Dermis microvascular lymphatic vessel endothelial cell (primary cell): ENCODE measurements around the gene ASNSD1. TPM values are rescaled to one million over a fixed set of nuclear protein-coding genes. Genes with fewer than 3 reads are reported as not detected.
"Not testable (repeated sequence)": the region's sequence is repeated elsewhere in the genome, so short reads cannot be mapped to it uniquely, and the experiment has no call there.

Experiments used
- DNase-seq, 2 donors: peaks; one replicate each; pipeline versions ENCODE4 v3.0.0 to v3.0.0-alpha.2; 2010; ENCODE audit warnings: low read depth in 2 of 2
- total RNA-seq: library from RNA; depleted of rRNA; stranded (reverse); fragments of >200 nt; gene quantifications from 2 replicates; pipeline ENCODE4 v1.2.1, GENCODE V29; 2014

Gene ASNSD1
- total RNA-seq, 1 donor from 2014 or later, result 47.1 TPM

- no peak for DNase-seq
Measured at GRCh38 chr2:189646521-189646920, 14.7 kb upstream of the ASNSD1 start.

DNA sequence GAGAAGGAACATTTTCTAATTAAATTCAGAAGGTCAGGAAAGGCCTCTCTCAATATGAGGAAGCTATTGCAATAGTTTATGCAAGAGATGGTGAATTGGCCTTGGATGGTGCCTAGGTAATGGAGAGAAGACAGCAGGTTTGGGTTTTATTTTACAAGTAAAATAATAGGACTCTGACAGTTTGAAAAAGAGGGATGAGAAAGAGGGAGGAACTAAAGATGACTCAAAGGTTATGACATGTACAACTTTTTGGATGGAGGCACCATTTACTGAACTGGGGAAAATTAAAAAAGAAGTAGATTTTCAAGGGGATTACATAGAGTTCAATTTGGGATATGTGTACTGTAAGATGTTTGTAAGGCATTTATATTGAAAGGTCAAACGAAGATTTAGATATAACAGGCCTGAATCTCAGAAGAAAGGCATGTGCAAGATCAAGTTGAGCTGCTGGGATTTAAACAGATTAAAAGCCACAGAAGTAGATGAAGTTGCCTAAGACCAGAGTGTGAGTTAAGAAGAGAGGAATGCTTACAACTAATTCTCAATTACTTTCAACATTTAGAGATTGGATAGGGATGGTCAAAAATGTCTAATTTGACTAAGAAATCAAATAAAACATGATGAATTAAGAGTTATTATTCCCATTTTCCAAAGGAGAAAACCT lies 12.3 kb upstream of the ASNSD1 start:
- DNase-seq, result no peak

DNA sequence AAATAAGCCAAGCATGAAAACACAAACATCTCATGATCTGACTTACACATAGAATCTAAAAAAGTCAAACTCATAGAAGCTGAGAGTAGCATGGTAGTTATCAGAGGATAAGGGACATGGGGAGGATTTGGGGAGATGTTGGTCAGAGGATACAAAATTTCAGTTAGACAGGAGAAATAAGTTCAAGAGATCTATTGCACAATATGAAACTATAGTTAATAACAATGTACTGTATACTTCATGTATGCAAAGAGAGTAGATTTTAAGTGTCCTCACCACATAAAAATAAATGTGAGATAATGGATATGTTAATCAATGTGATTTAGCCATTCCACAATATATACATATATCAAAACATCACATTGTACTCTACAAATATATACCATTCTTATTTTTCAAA lies 10.0 kb upstream of the ASNSD1 start:
- DNase-seq, result no peak

DNA sequence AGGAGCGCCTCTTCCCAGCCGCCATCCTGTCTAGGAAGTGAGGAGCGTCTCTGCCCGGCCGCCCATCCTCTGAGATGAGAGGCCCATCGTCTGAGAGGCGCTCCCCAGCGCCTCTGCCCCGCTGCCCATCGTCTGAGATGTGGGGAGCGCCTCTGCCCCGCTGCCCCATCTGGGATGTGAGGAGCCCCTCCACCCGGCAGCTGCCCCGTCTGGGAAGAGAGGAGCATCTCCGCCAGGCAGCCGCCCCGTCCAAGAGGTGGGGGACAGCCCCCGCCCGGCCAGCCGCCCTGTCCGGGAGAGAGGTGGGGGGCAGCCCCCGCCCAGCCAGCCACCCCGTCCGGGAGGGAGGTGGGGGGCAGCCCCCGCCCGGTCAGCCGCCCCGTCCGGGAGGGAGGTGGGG lies 7.8 kb upstream of the ASNSD1 start:
- DNase-seq, result not testable (repeated sequence)

GRCh38 chr2:189654641-189655040 lies 6.6 kb upstream of the ASNSD1 start:
- DNase-seq, result no peak

- DNase-seq, result no peak
Measured at GRCh38 chr2:189657867-189658266, 3.4 kb upstream of the ASNSD1 start.

DNA sequence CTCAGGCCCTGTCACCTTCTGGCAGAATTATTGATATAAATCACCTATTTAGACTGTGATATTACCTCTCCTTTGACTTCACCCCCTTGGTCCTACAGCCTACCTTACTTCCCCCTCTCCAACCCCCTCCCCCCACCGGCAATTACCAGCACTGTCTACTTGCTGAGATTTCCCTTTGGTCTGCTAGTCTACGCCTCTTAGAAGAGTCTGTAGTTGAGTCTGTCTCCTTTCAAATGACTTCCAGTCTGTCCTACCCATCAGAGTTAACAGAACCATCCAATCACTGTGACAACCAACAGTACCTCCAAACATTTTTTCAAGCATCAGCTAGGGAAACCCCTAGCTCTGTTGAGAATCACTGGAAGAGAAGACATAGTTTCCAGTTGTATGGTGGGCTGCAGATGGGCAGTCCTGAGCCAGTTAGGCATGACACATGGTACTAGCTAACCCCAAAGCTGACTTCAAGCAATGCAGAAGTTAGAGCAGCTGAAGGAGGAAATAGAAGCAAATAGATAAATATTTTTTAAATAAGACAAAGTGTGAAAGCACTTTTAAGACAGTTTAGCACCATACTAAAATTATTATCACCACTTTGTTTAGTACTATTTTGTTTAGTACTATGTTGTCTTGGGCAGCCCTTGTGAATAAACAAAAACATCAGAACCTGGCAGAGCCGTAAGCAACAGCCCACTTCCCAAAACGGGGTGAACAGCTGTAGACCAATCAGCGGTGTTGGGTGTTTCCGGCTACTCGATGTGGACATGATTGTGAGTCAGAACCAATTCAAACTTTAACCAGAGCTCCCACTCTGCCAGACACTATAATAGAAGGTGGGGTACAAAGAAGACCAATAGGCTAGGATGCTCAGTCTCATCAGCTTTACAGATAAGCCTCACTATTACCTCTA lies 2.7 kb upstream of the ASNSD1 start:
- DNase-seq, result no peak

DNA sequence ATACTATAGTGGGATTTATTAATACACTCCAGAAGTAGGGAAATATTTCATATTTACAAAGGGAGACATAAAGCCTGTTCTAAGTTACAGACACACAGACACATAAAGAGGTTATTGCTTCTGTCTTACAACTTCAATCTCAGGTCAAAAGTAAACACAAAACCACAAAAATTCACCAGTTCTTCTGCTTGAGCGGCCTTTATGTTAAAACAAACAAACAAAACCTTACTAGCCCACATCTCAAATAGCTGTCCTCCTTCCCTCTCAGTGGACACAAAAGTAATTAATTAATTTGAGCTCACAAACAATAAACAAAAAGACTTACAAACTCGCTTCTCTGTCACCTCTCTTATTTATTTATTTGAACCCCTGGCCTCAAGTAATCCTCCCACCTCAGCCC lies 1.5 kb upstream of the ASNSD1 start:
- no peak for DNase-seq

DNA sequence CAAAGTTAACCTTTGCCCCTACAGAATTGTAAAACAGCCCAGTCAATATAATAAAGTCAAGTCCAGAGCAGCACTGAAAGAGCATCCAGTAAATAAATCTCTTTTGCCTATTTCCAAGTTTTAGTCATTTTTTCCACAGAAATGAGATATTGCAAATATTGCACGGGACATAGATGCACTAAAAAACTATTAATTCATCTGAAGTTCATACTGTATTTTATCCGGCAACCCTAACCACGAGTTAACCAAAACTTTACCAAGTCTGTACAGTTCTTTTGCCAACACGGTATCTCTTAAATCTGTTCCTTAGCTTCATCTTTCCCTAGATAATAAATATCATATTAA lies 484 bp upstream of the ASNSD1 start:
- no peak for DNase-seq

GRCh38 chr2:189661957-189662321 lies 680 bp downstream of the ASNSD1 start:
- DNase-seq, result peak in 1 of 2 donors; percentile 15

DNA sequence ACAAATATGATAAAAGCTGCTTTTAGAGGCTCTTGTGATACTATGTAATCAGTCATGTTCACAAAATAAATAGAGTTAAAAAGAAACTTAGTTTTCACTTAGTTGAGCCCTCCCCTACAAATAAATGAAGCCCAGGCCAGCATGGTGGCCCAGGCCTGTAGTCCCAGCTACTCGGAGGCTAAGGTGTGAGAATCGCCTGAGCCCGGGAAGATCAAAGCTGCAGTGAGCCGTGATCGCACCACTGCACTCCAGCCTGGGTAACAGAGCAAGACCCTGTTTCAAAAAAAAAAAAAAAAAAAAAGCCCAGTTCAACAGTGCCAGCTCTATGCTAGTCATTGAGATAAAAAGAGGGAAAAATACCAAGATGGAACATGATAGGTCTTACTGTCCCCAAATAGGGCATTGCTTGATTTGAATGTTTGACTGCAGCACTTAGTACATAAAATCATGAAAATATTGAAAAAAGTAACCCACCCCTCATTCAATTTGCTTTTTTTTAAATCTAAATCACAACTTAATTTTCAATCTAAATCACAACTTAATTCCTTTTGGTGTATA lies 1.5 kb downstream of the ASNSD1 start:
- no peak for DNase-seq

DNA sequence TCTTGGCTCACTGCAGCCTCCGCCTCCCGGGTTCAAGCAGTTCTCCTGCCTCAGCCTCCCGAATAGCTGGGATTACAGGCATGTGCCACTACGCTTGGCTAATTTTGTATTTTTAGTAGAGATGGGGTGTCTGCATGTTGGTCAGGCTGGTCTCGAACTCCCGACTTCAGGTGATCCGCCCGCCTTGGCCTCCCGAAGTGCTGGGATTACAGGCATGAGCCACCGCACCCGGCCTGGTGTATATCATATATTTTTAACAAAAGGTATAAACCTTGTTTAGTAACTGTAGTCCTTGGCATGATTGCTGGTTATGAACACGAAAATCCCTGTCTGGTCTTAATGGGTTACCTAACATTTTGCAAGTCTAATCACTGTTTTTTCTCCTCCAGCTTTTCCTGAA lies 2.1 kb downstream of the ASNSD1 start:
- not testable (repeated sequence) for DNase-seq

- no peak for DNase-seq
Measured at GRCh38 chr2:189669913-189670312, 8.7 kb downstream of the ASNSD1 start.

DNA sequence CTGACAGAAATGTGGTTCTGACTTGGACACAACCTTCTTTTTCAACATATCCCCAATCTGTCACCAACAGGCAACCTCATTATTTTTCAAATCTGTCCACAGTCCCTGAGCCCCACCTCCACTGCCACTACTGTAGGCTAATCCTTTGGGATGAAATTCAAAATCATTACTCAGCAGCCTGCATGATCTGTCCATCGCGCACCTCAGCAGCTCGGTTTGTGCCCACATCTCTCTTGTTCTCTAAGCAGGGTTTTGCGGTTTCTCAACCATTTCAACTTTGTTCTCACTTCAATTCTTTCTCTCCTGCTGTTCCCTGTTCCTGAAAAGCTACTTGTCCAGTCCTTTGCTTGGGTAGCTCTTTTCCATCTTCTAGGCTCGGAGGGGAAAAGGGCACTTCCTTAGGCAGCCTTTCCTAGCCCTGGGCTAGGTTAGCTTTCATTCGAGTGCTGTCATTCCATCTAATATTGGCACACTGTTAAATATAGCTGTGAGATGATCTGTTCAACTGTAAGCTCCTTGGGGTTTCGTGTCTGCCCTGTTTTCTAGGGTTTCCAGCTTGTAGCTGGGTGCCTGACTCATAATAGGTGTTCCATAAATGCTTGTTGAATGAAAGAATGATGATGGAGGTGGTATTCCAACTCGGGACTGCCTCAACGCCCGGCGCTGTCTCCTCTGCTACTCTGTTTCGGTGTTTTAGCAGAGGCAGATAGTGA lies 12.6 kb downstream of the ASNSD1 start:
- no peak for DNase-seq

- peak; percentile 81 to 94 for DNase-seq
Measured at GRCh38 chr2:189674374-189675112, 13.3 kb downstream of the ASNSD1 start, which contains the start of gene ANKAR. ANKAR (plus strand) TSS chr2:189674670; CDS start chr2:189676491, 1,821 bp downstream.

- DNase-seq, result no peak
Measured at GRCh38 chr2:189676471-189676870, 15.2 kb downstream of the ASNSD1 start.

GRCh38 chr2:189679226-189679625 lies 18.0 kb downstream of the ASNSD1 start:
- DNase-seq, result peak in 1 of 2 donors; percentile 46

- no peak for DNase-seq
Measured at GRCh38 chr2:189681203-189681602, 19.9 kb downstream of the ASNSD1 start.

DNA sequence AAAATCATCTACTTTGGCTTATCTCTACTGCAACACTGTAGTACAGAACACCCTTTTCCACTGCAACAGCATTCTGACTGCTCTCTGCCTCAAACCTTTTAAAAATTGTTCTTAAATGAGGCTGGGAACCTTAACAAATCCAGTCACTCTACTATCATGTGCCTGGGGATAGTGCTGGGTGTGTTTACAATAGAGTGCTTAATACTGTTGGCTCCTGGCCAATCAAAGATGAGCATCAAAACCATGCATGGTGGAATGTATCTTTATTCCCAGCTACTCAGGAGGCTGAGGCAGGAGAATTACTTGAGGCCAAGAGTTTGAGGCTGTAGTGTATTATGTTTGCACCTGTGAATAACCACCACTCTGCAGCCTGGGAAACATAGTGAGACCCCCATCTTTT lies 20.6 kb downstream of the ASNSD1 start:
- no peak for DNase-seq

GRCh38 chr2:189683348-189683747 lies 22.1 kb downstream of the ASNSD1 start:
- no peak for DNase-seq

GRCh38 chr2:189684811-189685210 lies 23.6 kb downstream of the ASNSD1 start:
- DNase-seq, result no peak
